ENCODE measurements around the gene BTK. TPM values are rescaled to one million over a fixed set of nuclear protein-coding genes. Genes with fewer than 3 reads are reported as not detected.

BTK gene
- total RNA-seq, 4 donors from 2014 or later = 7.7 to 18.7 (median 12.4) TPM

DNA sequence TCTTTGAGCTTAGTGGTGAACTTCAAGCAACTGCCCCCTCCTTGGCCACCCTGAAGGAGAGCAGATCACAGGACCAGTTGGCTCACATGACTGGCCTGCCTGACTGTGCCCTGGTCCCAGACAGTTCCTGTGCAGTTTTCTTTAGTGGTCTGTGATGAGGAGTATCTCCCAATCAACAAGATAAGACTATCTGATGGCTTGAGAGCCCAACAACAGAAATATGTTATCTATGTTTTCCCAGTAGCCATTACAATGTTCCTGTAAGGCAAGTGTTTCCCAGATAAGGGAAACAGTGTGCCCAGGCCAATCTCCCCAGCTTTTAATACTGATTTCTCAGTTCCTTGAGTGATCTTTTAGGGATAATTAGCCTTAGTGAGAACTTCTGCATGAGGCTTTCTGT, 23.2 kb downstream of the BTK start:
- no peak for ATAC-seq (ENCODE audit: low FRiP score)
- no peak for DNase-seq (ENCODE audit: low spot score)
- TF ChIP-seq, protein P1, sequence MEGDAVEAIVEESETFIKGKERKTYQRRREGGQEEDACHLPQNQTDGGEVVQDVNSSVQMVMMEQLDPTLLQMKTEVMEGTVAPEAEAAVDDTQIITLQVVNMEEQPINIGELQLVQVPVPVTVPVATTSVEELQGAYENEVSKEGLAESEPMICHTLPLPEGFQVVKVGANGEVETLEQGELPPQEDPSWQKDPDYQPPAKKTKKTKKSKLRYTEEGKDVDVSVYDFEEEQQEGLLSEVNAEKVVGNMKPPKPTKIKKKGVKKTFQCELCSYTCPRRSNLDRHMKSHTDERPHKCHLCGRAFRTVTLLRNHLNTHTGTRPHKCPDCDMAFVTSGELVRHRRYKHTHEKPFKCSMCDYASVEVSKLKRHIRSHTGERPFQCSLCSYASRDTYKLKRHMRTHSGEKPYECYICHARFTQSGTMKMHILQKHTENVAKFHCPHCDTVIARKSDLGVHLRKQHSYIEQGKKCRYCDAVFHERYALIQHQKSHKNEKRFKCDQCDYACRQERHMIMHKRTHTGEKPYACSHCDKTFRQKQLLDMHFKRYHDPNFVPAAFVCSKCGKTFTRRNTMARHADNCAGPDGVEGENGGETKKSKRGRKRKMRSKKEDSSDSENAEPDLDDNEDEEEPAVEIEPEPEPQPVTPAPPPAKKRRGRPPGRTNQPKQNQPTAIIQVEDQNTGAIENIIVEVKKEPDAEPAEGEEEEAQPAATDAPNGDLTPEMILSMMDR (IDR thresholded peaks at IDR 0.05) = no peak

DNA sequence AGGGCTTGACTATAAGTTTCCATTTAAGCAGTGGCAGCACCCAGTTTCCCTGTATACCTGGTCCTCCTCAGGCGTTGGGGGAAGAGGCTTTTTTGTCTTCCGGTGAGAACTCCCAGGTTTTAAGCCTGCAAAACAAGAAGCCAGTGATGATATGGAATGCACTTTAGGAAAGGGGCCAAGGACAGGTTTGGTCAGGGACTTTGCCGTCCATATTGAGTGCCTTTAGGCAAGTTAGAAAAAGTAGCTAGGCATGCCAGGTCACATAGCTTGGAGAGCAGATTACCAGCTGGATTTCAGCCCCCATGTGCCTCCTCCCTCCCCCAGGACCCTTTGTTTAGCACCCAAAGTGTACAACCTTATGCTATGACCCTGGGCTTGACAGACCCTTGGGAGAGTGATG, 23.9 kb downstream of the BTK start:
- TF ChIP-seq, protein P1 (IDR thresholded peaks at IDR 0.05) = no peak
- DNase-seq (ENCODE audit: low spot score) (no peak), ATAC-seq (ENCODE audit: low FRiP score) (no peak)

DNA sequence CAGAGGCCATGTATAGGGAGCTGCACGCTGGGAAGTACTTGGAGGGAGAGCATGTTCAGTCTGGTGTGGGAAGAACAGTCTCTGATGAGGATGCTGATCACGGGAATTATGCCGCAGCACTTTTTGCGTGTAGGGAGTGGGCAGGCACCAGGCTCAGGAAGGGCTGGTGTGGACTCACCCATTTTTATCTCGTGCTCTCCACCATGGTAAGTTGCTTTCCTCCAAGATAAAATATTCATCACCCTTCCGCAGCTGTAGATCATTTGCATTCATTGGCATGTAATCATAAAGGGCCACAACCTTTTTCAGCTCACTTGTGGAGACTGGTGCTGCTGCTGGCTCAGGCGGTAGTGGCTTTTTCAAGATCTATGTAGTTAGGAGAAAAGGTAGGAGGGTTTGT, 25.6 kb downstream of the BTK start:
- TF ChIP-seq, protein P1 (IDR thresholded peaks at IDR 0.05) = no peak
- ATAC-seq (ENCODE audit: low FRiP score) (no peak), DNase-seq (ENCODE audit: low spot score) (no peak)

DNA sequence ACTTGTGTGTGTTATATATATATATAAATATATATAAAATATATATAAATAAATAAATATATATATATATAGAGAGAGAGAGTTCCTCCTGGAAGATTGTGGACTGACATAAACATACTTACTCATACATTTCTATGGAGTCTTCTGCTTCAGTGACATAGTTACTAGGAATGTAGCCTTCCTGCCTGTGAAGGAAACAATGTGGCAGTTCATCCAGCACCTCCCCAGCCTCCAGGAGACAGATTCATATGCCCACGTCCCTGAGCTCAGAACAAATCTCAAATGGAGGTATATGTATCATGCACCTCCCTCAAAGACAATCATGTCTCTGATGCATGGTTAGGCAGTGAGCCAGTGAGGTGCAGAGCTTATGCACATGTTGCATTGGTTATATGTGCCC, 26.0 kb downstream of the BTK start:
- ATAC-seq (ENCODE audit: low FRiP score) = no peak
- no peak for DNase-seq (ENCODE audit: low spot score)
- TF ChIP-seq, protein P1 (IDR thresholded peaks at IDR 0.05) = no peak

DNA sequence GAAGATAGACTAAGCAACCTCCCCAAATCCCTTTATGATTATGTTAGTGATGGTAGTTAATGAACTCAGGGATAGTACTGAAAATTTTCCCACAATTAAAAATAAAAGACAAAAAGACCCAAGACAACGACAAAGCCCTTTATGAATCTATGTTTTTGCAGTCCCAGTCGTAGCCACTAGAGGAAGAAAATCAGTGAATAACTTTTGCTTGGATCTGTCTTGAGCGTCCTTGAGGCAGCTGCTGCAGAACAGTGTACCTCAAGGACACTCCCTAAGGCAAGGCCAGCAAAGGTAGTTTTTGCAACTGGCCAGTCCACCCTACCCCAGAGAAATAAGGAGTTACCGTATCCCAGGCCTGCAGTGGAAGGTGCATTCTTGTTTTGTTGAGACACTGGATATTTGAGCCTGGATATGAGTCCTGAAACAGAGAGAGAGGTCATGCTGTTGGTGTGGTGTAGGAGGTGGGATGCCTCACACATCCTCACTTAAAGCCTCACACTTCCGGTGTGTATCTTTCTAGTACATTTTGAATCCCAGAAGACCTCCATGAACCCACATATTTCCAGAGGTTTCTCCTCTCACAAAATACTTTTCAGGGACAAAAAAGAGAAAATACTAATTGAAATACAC, 28.7 kb downstream of the BTK start:
- TF ChIP-seq, protein P1 (IDR thresholded peaks at IDR 0.05) = no peak
- DNase-seq (ENCODE audit: low spot score) = no peak
- ATAC-seq (ENCODE audit: low FRiP score) = no peak

DNA sequence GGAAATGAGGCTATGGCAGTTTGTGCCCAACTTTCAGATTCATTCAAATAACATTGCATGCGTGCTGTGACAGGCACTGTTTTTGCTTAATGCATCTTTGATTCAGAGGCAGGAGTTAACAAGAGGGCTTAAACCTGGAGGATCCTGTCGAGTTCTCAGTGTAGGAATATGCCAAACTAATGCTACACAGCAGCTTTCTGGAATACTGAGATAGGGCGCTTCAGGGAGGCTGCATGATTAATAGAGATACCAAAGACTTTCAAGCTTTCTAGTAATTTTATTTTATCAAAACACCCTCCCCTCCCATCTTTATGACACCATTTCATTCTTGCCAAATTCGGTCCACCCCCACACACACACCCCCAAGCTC, 36.8 kb downstream of the BTK start:
- no peak for ATAC-seq (ENCODE audit: low FRiP score)
- no peak for DNase-seq (ENCODE audit: low spot score)
- TF ChIP-seq, protein P1 (IDR thresholded peaks at IDR 0.05) = no peak

DNA sequence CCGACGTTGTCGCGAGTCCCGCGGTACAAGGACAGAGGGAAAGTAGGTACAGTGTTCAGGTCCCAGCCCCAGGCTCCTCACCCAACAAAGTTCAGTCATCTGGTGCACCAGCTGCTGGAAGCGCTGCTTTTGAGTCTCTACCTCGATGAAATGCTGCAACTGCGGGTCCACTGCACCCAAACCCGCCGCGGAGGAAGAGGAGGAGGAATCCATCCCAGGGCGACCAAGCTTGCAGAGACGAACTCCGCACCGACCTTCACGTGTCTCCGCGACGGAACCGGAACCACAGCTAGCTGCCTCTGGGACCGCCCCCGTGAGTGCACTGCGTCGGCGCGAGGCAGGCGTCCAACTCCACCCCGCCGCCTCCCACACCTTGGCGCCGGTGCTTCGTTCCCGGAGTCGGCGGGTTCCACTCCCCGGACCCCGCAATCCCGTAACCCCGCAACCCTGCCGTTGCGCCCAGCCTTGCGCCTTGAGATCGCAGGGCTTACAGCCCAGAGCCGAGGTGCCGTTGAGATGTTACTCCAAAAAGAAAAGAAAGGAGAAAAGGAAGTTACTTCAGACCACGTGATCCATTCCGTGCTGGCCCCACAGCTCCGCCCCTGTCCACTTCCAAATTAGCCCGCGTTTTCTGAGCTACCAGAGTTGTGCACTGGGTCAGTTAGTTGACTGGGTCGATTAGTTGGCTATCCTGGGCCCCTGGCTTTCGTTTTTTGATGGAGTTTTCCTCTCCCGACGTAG, 37.4 kb downstream of the BTK start, which contains the start of gene TIMM8A:
Gene TIMM8A, minus strand, starts transcription at position 291 of the 741 bp plus-strand sequence. Its CDS starts 78 bp downstream, at position 213.
- ATAC-seq (ENCODE audit: low FRiP score) = peak; percentile 95
- TF ChIP-seq, protein P1 (IDR thresholded peaks at IDR 0.05) = no peak

More for the DNA sequence above, 37.4 kb downstream of the BTK start, which contains the start of gene TIMM8A:
- peak; percentile 29 for DNase-seq (ENCODE audit: low spot score)

All from omental fat pad (tissue), 4 donors.